Type B pancreatic cell (in vitro differentiated cells): ENCODE results near the gene CENPB. TPM values are rescaled to one million over a fixed set of nuclear protein-coding genes. Genes with fewer than 3 reads are reported as not detected.
A peak's percentile ranks its signal among the peaks of the same experiment; 100 is the strongest.

Experiments
- DNase-seq: peaks from one replicate; pipeline ENCODE4 v3.0.0; 2021; ENCODE audit warnings: mixed read lengths; ENCODE audit not compliant: unreplicated experiment; ENCODE audit errors: extremely low spot score
- H3K27ac Mint-ChIP-seq: 2 replicates; pipeline ENCODE4 v1.8.0; 2021; ENCODE audit warnings: mild to moderate bottlenecking, mixed read lengths
- H3K27me3 Mint-ChIP-seq: 2 replicates; pipeline ENCODE4 v1.8.0; 2021; ENCODE audit warnings: mixed read lengths
- H3K36me3 Mint-ChIP-seq: 2 replicates; pipeline ENCODE4 v1.8.0; 2021; ENCODE audit warnings: mixed read lengths
- H3K4me1 Mint-ChIP-seq: one replicate; pipeline ENCODE4 v1.8.0; 2021; ENCODE audit warnings: mixed read lengths; ENCODE audit not compliant: unreplicated experiment
- H3K4me3 Mint-ChIP-seq: 2 replicates; pipeline ENCODE4 v1.8.0; 2021; ENCODE audit warnings: mild to moderate bottlenecking, mixed read lengths
- H3K9me3 Mint-ChIP-seq: 2 replicates; pipeline ENCODE4 v1.8.0; 2021; ENCODE audit warnings: mixed read lengths
- total RNA-seq: library from RNA; stranded (reverse); gene quantifications from 2 replicates; pipeline ENCODE4 v1.2.1, GENCODE V29; 2021; ENCODE audit warnings: low replicate concordance
- TF ChIP-seq, protein P1 (sequence below): fragments of 200-600 bp; sonication (generic); conservative IDR thresholded peaks from 2 replicates; pipeline ENCODE4 v1.5.0; 2021; ENCODE audit warnings: antibody characterized with exemption, mild to moderate bottlenecking

CENPB gene
- total RNA-seq, 1 donor from 2014 or later: 63.2 TPM

DNA sequence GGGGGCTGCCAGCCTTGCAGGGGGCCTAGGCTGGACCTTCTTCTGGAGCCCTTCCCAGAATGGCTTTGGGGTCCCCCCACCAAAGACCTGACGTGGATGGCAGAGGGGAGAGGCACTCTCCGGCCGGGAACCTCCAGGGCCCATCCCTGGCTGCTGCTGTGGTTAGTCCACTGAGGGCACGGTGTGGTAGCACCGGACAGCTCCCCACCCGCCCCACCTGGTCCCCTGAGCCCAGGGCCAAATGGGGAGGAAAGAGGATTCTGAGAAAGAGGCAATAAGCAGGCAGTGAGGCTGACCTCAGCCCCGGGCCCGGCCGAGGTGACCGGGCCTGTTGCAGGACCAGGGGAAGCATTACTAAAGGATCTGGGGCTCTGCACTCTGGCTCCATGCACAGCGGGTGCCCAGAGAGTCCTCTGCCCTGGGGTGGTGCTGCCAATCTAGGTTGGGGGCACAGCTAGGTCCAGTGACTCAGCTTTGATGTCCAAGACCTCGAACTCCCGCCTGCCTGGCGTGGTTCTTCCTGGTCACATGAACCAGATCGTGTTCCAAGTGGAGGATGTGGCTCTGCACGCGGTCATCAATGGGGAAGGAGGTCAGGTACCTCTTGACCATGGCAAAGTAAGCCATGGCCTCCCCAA lies 2.2 kb downstream of the CENPB start:
- peak overlapping the region; percentile 69 for H3K4me3 Mint-ChIP-seq
- H3K27ac Mint-ChIP-seq: no peak overlapping the region
- TF ChIP-seq, protein P1, sequence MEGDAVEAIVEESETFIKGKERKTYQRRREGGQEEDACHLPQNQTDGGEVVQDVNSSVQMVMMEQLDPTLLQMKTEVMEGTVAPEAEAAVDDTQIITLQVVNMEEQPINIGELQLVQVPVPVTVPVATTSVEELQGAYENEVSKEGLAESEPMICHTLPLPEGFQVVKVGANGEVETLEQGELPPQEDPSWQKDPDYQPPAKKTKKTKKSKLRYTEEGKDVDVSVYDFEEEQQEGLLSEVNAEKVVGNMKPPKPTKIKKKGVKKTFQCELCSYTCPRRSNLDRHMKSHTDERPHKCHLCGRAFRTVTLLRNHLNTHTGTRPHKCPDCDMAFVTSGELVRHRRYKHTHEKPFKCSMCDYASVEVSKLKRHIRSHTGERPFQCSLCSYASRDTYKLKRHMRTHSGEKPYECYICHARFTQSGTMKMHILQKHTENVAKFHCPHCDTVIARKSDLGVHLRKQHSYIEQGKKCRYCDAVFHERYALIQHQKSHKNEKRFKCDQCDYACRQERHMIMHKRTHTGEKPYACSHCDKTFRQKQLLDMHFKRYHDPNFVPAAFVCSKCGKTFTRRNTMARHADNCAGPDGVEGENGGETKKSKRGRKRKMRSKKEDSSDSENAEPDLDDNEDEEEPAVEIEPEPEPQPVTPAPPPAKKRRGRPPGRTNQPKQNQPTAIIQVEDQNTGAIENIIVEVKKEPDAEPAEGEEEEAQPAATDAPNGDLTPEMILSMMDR: no peak
- H3K27me3 Mint-ChIP-seq: peaks cover 18% of the 10 kb centered on the region
- H3K36me3 Mint-ChIP-seq: no peaks in the 10 kb centered on the region
- DNase-seq: no peak
- no peaks in the 10 kb centered on the region for H3K9me3 Mint-ChIP-seq
- H3K4me1 Mint-ChIP-seq: peaks cover 39% of the 10 kb centered on the region

DNA sequence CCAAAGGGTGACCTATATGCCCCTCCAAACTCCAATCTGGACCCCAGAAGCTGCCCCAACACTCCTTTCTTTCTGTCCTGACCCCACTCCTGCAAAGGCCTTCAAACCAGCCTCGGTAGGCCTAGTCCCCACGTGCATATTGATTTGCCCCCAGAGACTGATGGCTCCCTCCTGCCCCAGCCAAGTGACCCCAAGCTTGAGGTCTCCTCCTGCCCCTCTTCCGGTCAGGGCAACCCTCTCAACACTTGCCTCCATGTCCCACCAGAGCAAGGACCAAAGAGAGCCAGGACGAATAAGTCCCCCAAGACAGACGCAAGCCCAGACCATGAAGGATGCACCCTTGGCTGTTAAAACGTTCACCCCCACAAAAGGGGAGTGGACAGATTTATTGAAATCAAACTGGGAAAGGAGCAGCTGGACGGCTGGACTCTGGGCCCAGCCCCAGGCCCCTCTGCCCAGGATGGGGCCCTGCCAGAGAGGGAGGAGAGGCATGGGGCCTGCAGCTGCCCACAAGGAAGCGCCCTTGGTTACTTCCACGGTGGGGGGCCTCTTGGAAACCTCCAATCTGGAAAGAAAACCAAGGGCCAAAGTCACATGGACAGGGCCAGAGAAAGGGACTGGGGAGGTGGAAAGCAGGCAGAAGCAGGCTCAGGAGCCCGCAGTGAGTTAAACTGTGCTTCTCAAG lies 2.9 kb downstream of the CENPB start:
- Mint-ChIP-seq H3K4me3 (peak overlapping the region; percentile 69), H3K9me3 (no peaks in the 10 kb centered on the region)
- DNase-seq: no peak

DNA sequence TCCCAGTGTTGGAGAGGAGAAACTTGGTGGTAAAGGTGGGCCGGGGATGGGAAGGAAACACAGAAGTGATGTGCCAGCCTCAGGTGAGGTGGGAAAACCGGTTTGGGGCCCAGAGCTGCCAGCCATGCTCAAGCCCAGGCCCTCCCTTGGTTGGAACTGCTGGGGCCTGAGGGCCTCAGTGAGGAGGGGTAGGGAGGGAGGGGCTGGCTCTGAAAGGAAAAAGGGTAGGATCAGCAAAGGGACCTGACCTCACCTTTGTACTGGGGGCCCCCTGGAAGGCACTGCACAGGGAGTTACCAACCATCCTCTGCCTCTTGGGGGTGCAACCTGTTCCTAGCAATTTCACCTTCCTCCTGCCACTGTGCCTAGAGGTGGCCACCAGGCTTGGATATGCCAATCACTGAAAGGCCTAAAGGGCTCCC lies 3.5 kb downstream of the CENPB start:
- H3K4me1 Mint-ChIP-seq: peaks cover 34% of the 10 kb centered on the region
- H3K27ac Mint-ChIP-seq: peak overlapping the region; percentile 81
- H3K4me3 Mint-ChIP-seq: peak overlapping the region; percentile 76

More for the DNA sequence above, 2.9 kb downstream of the CENPB start:
- no peaks in the 10 kb centered on the region for H3K36me3 Mint-ChIP-seq
- peaks cover 34% of the 10 kb centered on the region for H3K4me1 Mint-ChIP-seq
- H3K27ac Mint-ChIP-seq: peak overlapping the region; percentile 79
- TF ChIP-seq, protein P1: no peak
- H3K27me3 Mint-ChIP-seq: peaks cover 19% of the 10 kb centered on the region

DNA sequence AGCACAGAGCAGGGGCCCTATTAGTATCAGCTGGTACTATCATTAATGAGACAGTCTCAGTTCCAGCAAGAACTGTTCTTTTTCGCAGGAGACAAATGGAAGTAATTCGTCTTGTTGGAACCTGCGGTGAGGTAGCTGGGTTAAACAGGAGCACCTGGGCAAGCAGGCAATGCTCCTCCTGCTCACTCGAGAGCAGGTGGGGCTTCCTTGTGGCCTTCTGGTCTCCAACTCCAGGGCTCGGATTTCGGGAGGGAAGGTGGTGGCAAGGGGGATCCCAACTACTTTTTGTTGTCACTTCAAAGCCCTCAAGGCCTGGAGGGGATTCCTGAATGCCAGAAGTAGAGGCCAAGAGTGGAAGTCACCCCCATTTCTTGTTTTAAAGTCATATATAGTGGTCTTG lies 3.9 kb downstream of the CENPB start:
- Mint-ChIP-seq H3K36me3 (no peaks in the 10 kb centered on the region), H3K27me3 (peaks cover 20% of the 10 kb centered on the region), H3K4me3 (peak overlapping the region; percentile 76), H3K27ac (peak overlapping the region; percentile 81), H3K9me3 (no peaks in the 10 kb centered on the region), H3K4me1 (peaks cover 33% of the 10 kb centered on the region)
- TF ChIP-seq, protein P1: no peak
- DNase-seq: no peak

More for the DNA sequence above, 3.5 kb downstream of the CENPB start:
- TF ChIP-seq, protein P1: no peak
- Mint-ChIP-seq H3K27me3 (peaks cover 20% of the 10 kb centered on the region), H3K9me3 (no peaks in the 10 kb centered on the region), H3K36me3 (no peaks in the 10 kb centered on the region)
- DNase-seq: no peak

DNA sequence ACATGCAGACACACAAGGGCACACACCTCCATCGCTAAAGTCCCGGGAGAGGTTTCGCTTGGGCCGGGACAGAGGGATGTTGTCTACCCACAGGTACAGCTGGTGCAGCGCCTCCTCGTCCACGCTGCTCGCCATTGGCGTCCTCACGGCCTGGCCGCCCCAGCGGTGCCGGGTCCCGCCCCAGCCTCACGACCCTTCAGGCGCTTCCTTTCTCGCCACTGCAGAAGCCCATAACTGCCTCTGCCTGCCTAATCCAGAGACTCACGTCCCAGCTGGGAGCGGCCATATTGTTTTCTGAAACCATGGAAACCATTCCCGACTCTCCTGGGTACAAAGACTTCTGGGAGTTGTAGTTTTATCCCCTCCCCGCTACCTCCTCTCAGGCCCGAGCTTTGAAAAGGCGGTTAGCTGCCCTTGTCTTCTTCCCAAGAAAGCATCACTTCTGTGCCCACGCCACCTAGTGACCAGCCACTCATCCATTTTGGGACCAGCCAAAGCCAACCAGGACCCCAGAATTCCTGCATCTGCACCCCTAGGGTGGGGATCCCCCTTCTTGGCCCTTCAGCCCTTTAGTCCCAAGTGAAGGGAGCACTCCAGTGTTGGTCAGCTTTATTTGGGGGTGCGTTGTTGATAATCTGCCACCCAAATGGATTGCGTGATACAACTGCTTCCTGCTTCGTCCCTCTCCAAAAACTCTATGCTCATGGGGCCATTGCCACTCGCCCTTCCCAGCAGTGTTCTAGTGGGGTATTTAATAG lies 5.2 kb downstream of the CENPB start, which contains the start of gene SPEF1:
SPEF1 (minus strand) TSS at position 296 of the 758 bp plus-strand sequence; CDS start at position 135, 161 bp downstream.
- no peak for DNase-seq
- Mint-ChIP-seq H3K4me1 (peaks cover 32% of the 10 kb centered on the region), H3K4me3 (peak within 1 kb of the TSS; percentile 83), H3K27me3 (peaks cover 29% of the 10 kb centered on the region), H3K36me3 (no peaks in the 10 kb centered on the region), H3K27ac (peak within 1 kb of the TSS; percentile 75), H3K9me3 (no peaks in the 10 kb centered on the region)
- TF ChIP-seq, protein P1: peak; percentile 67
